HFFc6 (cell line): ENCODE results near the gene NPAS3. TPM values are rescaled to one million over a fixed set of nuclear protein-coding genes. Genes with fewer than 3 reads are reported as not detected.
A peak's percentile ranks its signal among the peaks of the same experiment; 100 is the strongest.

ENCODE experiments used
- DNase-seq: peaks from one replicate; pipeline ENCODE4 v3.0.0-alpha.2; 2018
- H3K27ac Mint-ChIP-seq: 2 replicates; pipeline ENCODE4 v1.8.0; 2020; ENCODE audit warnings: mild to moderate bottlenecking, mixed read lengths
- H3K27me3 Mint-ChIP-seq: 2 replicates; pipeline ENCODE4 v1.8.0; 2021; ENCODE audit warnings: mild to moderate bottlenecking, moderate library complexity, mixed read lengths; ENCODE audit not compliant: insufficient read depth
- H3K36me3 Mint-ChIP-seq: 2 replicates; pipeline ENCODE4 v1.8.0; 2021; ENCODE audit warnings: low read depth, mixed read lengths
- H3K4me1 Mint-ChIP-seq: 2 replicates; pipeline ENCODE4 v1.8.0; 2020; ENCODE audit warnings: low read depth, mixed read lengths
- H3K4me3 Mint-ChIP-seq: 2 replicates; pipeline ENCODE4 v1.8.0; 2020; ENCODE audit warnings: mild to moderate bottlenecking, moderate library complexity, mixed read lengths
- H3K9me3 Mint-ChIP-seq: 2 replicates; pipeline ENCODE4 v1.8.0; 2020; ENCODE audit warnings: mild to moderate bottlenecking, mixed read lengths
- total RNA-seq, 6 experiments: library from RNA; stranded (reverse); fragmentation: NEBNext Ultra II Directional; extraction: Animal tissue kit (Norgen Biotek cat#: 25700); gene quantifications; 2 replicates in 1 of 6; 3 replicates in 5 of 6; pipeline ENCODE4 v1.2.3, GENCODE V29; 2021
- TF ChIP-seq, protein P1 (sequence below): fragments of 200-600 bp; sonication (generic); IDR thresholded peaks from 2 replicates; pipeline ENCODE4 v1.5.0; 2021; ENCODE audit warnings: antibody characterized with exemption, mild to moderate bottlenecking

The NPAS3 gene
- total RNA-seq, 6 experiments from 2014 or later, result not detected

DNA sequence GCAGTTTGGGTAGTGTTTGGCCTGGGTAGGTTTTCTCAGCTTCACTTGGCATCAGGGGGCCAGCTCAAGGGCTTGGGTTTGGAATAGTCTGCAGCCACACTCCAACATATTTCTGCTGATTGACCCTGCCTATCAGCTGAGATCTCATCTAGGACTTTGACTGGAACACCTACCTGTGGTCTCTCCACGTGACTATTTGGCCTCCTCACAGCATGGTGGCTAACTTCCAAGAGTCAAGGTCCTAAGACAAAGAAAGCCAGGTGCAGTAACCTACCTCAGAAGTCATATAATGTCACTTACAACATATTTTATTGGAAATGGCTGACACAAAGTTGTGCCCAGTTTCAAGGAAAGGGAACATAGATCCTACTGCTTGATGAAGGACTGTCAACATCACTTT, 531.2 kb downstream of the NPAS3 start:
- no peaks in the 10 kb centered on the region; the same call in 1 of the 2 replicates for H3K9me3 Mint-ChIP-seq
- no peak overlapping the region for H3K4me3 Mint-ChIP-seq
- H3K27ac Mint-ChIP-seq, result no peak overlapping the region
- no peaks in the 10 kb centered on the region; the same call in 1 of the 2 replicates for H3K4me1 Mint-ChIP-seq
- H3K27me3 Mint-ChIP-seq, result no peaks in the 10 kb centered on the region; the same call in 1 of the 2 replicates
- TF ChIP-seq, protein P1, sequence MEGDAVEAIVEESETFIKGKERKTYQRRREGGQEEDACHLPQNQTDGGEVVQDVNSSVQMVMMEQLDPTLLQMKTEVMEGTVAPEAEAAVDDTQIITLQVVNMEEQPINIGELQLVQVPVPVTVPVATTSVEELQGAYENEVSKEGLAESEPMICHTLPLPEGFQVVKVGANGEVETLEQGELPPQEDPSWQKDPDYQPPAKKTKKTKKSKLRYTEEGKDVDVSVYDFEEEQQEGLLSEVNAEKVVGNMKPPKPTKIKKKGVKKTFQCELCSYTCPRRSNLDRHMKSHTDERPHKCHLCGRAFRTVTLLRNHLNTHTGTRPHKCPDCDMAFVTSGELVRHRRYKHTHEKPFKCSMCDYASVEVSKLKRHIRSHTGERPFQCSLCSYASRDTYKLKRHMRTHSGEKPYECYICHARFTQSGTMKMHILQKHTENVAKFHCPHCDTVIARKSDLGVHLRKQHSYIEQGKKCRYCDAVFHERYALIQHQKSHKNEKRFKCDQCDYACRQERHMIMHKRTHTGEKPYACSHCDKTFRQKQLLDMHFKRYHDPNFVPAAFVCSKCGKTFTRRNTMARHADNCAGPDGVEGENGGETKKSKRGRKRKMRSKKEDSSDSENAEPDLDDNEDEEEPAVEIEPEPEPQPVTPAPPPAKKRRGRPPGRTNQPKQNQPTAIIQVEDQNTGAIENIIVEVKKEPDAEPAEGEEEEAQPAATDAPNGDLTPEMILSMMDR, result no peak
- no peaks in the 10 kb centered on the region for H3K36me3 Mint-ChIP-seq
- DNase-seq, result no peak

DNA sequence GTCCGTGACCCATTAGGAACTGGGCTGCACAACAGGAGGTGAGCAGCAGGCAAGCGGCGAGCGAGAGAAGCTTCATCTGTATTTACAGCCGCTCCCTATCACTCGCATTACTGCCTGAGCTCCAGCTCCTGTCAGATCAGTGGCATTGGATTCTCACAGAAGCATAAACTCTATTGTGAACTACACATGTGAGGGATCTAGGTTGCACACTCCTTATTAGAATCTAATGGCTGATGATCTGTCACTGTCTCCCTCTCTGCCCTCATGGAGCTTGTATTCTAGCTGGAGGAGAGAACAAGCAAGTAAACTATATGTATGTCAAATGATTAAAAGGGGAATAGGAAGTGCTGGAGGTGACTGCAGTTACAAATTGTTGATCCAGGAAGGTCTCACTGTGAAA, 533.1 kb downstream of the NPAS3 start:
- Mint-ChIP-seq H3K27ac (no peak overlapping the region), H3K36me3 (no peaks in the 10 kb centered on the region), H3K9me3 (no peaks in the 10 kb centered on the region; the same call in 1 of the 2 replicates), H3K4me1 (no peaks in the 10 kb centered on the region), H3K4me3 (no peak overlapping the region), H3K27me3 (no peaks in the 10 kb centered on the region; the same call in 1 of the 2 replicates)
- no peak for DNase-seq
- TF ChIP-seq, protein P1, result no peak

DNA sequence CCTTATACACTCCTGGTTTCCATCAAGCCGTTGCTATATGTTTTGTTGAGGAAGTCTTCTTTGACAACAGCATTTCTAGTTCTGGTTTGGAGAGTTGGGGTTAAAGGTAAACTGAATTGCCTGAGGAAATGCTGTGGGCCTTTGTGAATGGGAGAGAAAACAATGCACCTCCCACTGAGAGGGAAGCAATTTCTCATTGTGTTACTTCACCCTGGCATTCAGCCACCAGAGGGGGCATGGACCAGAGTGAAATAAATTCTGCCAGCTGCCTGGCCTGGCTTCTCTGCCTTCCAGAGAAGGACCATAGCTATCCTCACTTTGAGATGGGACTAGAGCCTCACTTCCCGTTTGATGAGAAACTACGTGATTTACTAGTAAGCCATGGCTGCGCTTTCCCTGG, 536.9 kb downstream of the NPAS3 start:
- no peaks in the 10 kb centered on the region; the same call in 1 of the 2 replicates for H3K9me3 Mint-ChIP-seq
- no peaks in the 10 kb centered on the region for H3K36me3 Mint-ChIP-seq
- no peaks in the 10 kb centered on the region for H3K4me1 Mint-ChIP-seq
- TF ChIP-seq, protein P1, result peak; percentile 50; the same call in 1 of the 2 replicates
- no peaks in the 10 kb centered on the region; the same call in 1 of the 2 replicates for H3K27me3 Mint-ChIP-seq
- H3K27ac Mint-ChIP-seq, result no peak overlapping the region
- H3K4me3 Mint-ChIP-seq, result no peak overlapping the region
- DNase-seq, result no peak

DNA sequence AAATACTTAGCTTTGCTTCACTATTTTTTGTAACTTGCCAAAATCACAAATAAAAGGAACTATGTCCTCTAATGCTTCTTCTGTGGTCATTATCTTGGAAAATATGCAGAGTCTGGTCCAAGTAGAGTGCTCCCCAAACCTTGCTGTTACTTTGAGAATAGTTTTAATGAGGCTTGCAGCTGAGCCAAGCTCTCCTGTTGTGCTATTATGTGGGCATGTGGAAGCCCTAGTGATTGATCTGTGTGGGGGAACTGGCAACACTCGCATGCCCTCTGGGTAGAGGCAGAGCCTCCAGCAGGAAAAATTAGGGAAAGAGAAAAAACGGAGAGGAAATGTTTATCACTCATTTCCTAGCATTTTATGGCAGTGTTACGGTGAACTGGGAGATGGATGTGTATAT, 539.1 kb downstream of the NPAS3 start:
- Mint-ChIP-seq H3K4me1 (no peaks in the 10 kb centered on the region), H3K4me3 (no peak overlapping the region), H3K27ac (no peak overlapping the region), H3K36me3 (no peaks in the 10 kb centered on the region), H3K27me3 (no peaks in the 10 kb centered on the region; the same call in 1 of the 2 replicates), H3K9me3 (no peaks in the 10 kb centered on the region; the same call in 1 of the 2 replicates)
- no peak for DNase-seq
- TF ChIP-seq, protein P1, result no peak

DNA sequence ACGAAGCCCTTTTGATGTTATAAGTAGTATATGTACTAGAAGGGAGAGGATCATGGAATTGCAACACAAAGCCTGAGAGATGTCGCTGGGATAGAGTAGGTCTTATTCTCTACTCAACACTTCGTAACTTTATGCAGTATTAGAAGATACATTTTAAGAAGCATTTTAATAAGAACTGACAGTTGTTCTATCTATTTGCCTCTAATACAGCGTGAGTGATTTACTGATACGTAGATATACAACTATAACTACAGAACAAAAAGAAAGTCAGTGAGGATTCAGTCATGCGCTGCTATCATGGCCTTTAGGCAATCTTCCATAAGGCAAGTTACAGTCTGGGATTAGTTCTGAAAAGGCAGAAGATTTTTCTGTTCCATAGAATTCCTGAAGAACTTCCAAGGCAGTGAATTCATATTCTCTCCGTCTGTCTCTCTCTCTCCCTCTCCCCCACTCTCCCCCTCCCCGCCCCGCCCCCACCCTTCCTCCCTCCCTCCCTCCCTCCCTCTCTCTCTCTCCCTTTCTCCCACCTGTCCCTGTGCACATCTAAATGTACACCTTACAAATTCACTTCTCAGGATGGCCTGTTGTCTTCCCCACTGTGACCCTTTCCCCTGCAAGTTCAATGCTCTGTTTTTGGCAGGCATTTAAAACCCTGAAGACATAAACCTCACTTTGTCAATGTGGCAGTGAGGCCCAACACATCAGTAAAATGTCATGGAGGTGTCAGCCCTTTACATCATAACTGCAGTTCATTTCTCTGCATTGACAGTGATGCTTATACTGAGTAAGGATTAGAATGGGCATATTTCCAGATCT, 541.6 kb downstream of the NPAS3 start:
- no peaks in the 10 kb centered on the region for H3K4me1 Mint-ChIP-seq
- no peak overlapping the region for H3K27ac Mint-ChIP-seq
- no peaks in the 10 kb centered on the region; the same call in 1 of the 2 replicates for H3K27me3 Mint-ChIP-seq
- TF ChIP-seq, protein P1, result no peak
- no peak for DNase-seq
- no peak overlapping the region for H3K4me3 Mint-ChIP-seq
- no peaks in the 10 kb centered on the region; the same call in 1 of the 2 replicates for H3K9me3 Mint-ChIP-seq
- no peaks in the 10 kb centered on the region for H3K36me3 Mint-ChIP-seq
